Mesodermal cell (in vitro differentiated cells): Measurements from ENCODE around the gene TP53I11. TPM values are rescaled to one million over a fixed set of nuclear protein-coding genes. Genes with fewer than 3 reads are reported as not detected.

ENCODE experiments used
- H3K27ac ChIP-seq: 2 replicates; pipeline ENCODE4 v1.7.0; 2013; ENCODE audit warnings: mild to moderate bottlenecking, low read depth, low read length, moderate library complexity; ENCODE audit not compliant: severe bottlenecking
- H3K36me3 ChIP-seq: 2 replicates; pipeline ENCODE4 v1.7.1; 2013; ENCODE audit warnings: mild to moderate bottlenecking, low read length, moderate library complexity; ENCODE audit not compliant: control insufficient read depth, insufficient read depth
- H3K4me1 ChIP-seq: one replicate; pipeline ENCODE4 v1.7.1; 2013; ENCODE audit warnings: mild to moderate bottlenecking, low read length; ENCODE audit not compliant: insufficient read depth, control insufficient read depth, poor library complexity, severe bottlenecking
- H3K4me3 ChIP-seq: 2 replicates; pipeline ENCODE4 v1.7.0; 2013; ENCODE audit warnings: low read length, control low read depth, mild to moderate bottlenecking; ENCODE audit not compliant: insufficient read depth, poor library complexity, severe bottlenecking; ENCODE audit errors: extremely low read depth
- H3K9me3 ChIP-seq: 2 replicates; pipeline ENCODE4 v1.7.1; 2013; ENCODE audit warnings: mild to moderate bottlenecking, low read length, moderate library complexity; ENCODE audit not compliant: control insufficient read depth
- WGBS, 2 experiments: methylation state at CpG; one replicate each; pipeline ENCODE4 v1.1.5; 2013; ENCODE audit warnings: missing lambda C conversion rate in 2 of 2; ENCODE audit not compliant: insufficient coverage in 2 of 2; 5-methylcytosine and 5-hydroxymethylcytosine counted together
- polyA plus RNA-seq, 2 experiments: library from polyadenylated mRNA; stranded (reverse); fragments of 50-300 nt; gene quantifications; one replicate each; pipeline ENCODE4 v1.2.3, GENCODE V29; 2013

The TP53I11 gene
- polyA plus RNA-seq (2013, experiment 1 of 2), result 155 TPM
- polyA plus RNA-seq (2013, experiment 2 of 2), result 115 TPM

- peak within 1 kb of the TSS; percentile 67 for H3K27ac ChIP-seq
- H3K36me3 ChIP-seq, result peaks cover 22% of the 10 kb centered on the region
- H3K4me1 ChIP-seq, result peaks cover 47% of the 10 kb centered on the region
- H3K9me3 ChIP-seq, result no peaks in the 10 kb centered on the region
- H3K4me3 ChIP-seq, result peak within 1 kb of the TSS; percentile 93
- WGBS, 2 experiments, result 11 to 13% methylated on average over 76 to 80 of the region's 83 CpGs
Observed at GRCh38 chr11:44950625-44951476, at the start of gene TP53I11. Gene TP53I11, minus strand, starts transcription at chr11:44950883. Its CDS starts 12,548 bp downstream, at chr11:44938335.

GRCh38 chr11:44999068-44999467 is 48.4 kb upstream of the TP53I11 start:
- H3K27ac ChIP-seq, result no peak overlapping the region
- H3K9me3 ChIP-seq, result no peaks in the 10 kb centered on the region
- H3K4me3 ChIP-seq, result no peak overlapping the region
- no peaks in the 10 kb centered on the region for H3K36me3 ChIP-seq
- no CpG with 5 or more reads among the region's 2 CpGs for WGBS, 2 experiments
- no peaks in the 10 kb centered on the region for H3K4me1 ChIP-seq

- Histone ChIP-seq H3K36me3 (no peaks in the 10 kb centered on the region), H3K27ac (no peak overlapping the region), H3K9me3 (no peaks in the 10 kb centered on the region), H3K4me3 (no peak overlapping the region), H3K4me1 (no peaks in the 10 kb centered on the region)
- 80% methylated on average over 1 of the region's 2 CpGs; no CpG with 5 or more reads in 1 of the 2 experiments for WGBS, 2 experiments
Observed at GRCh38 chr11:44998051-44998450, 47.4 kb upstream of the TP53I11 start.

- Histone ChIP-seq H3K4me3 (no peak overlapping the region), H3K4me1 (no peaks in the 10 kb centered on the region), H3K27ac (no peak overlapping the region), H3K36me3 (no peaks in the 10 kb centered on the region), H3K9me3 (no peaks in the 10 kb centered on the region)
- WGBS, 2 experiments, result 89 to 96% methylated on average over 3 to 5 of the region's 5 CpGs
Observed at GRCh38 chr11:44997566-44997965, 46.9 kb upstream of the TP53I11 start.

GRCh38 chr11:44994753-44995152 is 44.1 kb upstream of the TP53I11 start:
- H3K4me1 ChIP-seq, result no peaks in the 10 kb centered on the region
- H3K9me3 ChIP-seq, result no peaks in the 10 kb centered on the region
- no peak overlapping the region for H3K27ac ChIP-seq
- WGBS, 2 experiments, result 89% methylated on average over 3 to 4 of the region's 5 CpGs
- H3K36me3 ChIP-seq, result no peaks in the 10 kb centered on the region
- no peak overlapping the region for H3K4me3 ChIP-seq

- Histone ChIP-seq H3K4me1 (no peaks in the 10 kb centered on the region), H3K4me3 (no peak overlapping the region), H3K27ac (no peak overlapping the region), H3K9me3 (no peaks in the 10 kb centered on the region), H3K36me3 (no peaks in the 10 kb centered on the region)
- WGBS, 2 experiments, result 94 to 96% methylated on average over 7 to 9 of the region's 10 CpGs
Observed at GRCh38 chr11:44993971-44994704, 43.5 kb upstream of the TP53I11 start.

GRCh38 chr11:44992774-44993173 is 42.1 kb upstream of the TP53I11 start:
- Histone ChIP-seq H3K4me3 (no peak overlapping the region), H3K9me3 (no peaks in the 10 kb centered on the region), H3K36me3 (no peaks in the 10 kb centered on the region), H3K27ac (no peak overlapping the region), H3K4me1 (no peaks in the 10 kb centered on the region)
- 63 to 88% methylated on average over 1 to 3 of the region's 4 CpGs for WGBS, 2 experiments

- Histone ChIP-seq H3K9me3 (no peaks in the 10 kb centered on the region), H3K27ac (no peak overlapping the region), H3K4me1 (no peaks in the 10 kb centered on the region), H3K4me3 (no peak overlapping the region), H3K36me3 (no peaks in the 10 kb centered on the region)
- WGBS, 2 experiments, result 92 to 100% methylated on average over 2 to 3 of the region's 3 CpGs
Observed at GRCh38 chr11:44992181-44992582, 41.5 kb upstream of the TP53I11 start.

- H3K9me3 ChIP-seq, result no peaks in the 10 kb centered on the region
- 80 to 91% methylated on average over 5 of the region's 5 CpGs for WGBS, 2 experiments
- no peak overlapping the region for H3K4me3 ChIP-seq
- no peaks in the 10 kb centered on the region for H3K36me3 ChIP-seq
- H3K27ac ChIP-seq, result no peak overlapping the region
- peaks cover 3% of the 10 kb centered on the region for H3K4me1 ChIP-seq
Observed at GRCh38 chr11:44990665-44991064, 40.0 kb upstream of the TP53I11 start.

- 93 to 97% methylated on average over 19 to 20 of the region's 21 CpGs for WGBS, 2 experiments
- Histone ChIP-seq H3K4me1 (peaks cover 3% of the 10 kb centered on the region), H3K27ac (no peak overlapping the region), H3K36me3 (no peaks in the 10 kb centered on the region), H3K4me3 (no peak overlapping the region), H3K9me3 (no peaks in the 10 kb centered on the region)
Observed at GRCh38 chr11:44989831-44990566, 39.3 kb upstream of the TP53I11 start.
